Endothelial cell of umbilical vein (primary cell): ENCODE results near the gene TUBB3. TPM values are rescaled to one million over a fixed set of nuclear protein-coding genes. Genes with fewer than 3 reads are reported as not detected.

Experiments
- BruUV-seq: library from RNA; stranded (reverse); fragments of 400-500 nt; replicated peaks from 2 replicates; lab custom pipeline; 2021; lab: Mats Ljungman, UMichigan
- CTCF ChIA-PET: fragments of 300-600, 350-600 bp; sonication (Branson Sonifier 250); formaldehyde crosslinking; loops from one replicate; lab custom pipeline; 2021; ENCODE audit warnings: antibody characterized with exemption, inconsistent platforms; lab: Charles Lee
- POLR2A ChIA-PET: fragments of 300-600, 350-600 bp; sonication (Branson Sonifier 250); formaldehyde crosslinking; loops from one replicate; lab custom pipeline; 2021; ENCODE audit warnings: antibody characterized with exemption, inconsistent platforms; lab: Charles Lee
- DNase-seq: peaks from one replicate; pipeline ENCODE4 v3.0.0-alpha.2; 2011; ENCODE audit warnings: low read depth, low spot score
- FAIRE-seq: peaks from 2 replicates; lab custom pipeline; 2011; peaks lifted over from hg19 to GRCh38; lab: Jason Lieb, UNC
- H2AFZ ChIP-seq: 2 replicates; pipeline ENCODE4 v1.6.0; 2012; ENCODE audit warnings: low read depth, low read length, control low read depth, inconsistent platforms
- H3K27ac ChIP-seq: 2 replicates; pipeline ENCODE4 v1.5.1; 2011; ENCODE audit warnings: low read depth, mild to moderate bottlenecking, control low read depth, low read length, moderate library complexity; ENCODE audit not compliant: insufficient read depth
- H3K27me3 ChIP-seq, 2 experiments: 2 replicates each; pipeline versions ENCODE4 v1.6.0 to v1.6.1; 2011; ENCODE audit warnings: low read length in 2 of 2, mixed read lengths in 1 of 2; ENCODE audit not compliant: control insufficient read depth in 2 of 2, insufficient read depth in 2 of 2
- H3K36me3 ChIP-seq, 2 experiments: 2 replicates in 1 of 2; 3 replicates in 1 of 2; pipeline ENCODE4 v1.5.1; 2011; ENCODE audit warnings: low read length in 2 of 2, mild to moderate bottlenecking in 1 of 2, moderate library complexity in 1 of 2; ENCODE audit not compliant: control insufficient read depth in 2 of 2, insufficient read depth in 2 of 2; ENCODE audit errors: extremely low read depth in 1 of 2
- H3K4me1 ChIP-seq: 3 replicates; pipeline ENCODE4 v1.5.1; 2011; ENCODE audit warnings: mild to moderate bottlenecking, low read length; ENCODE audit not compliant: control insufficient read depth, insufficient read depth; ENCODE audit errors: extremely low read depth
- H3K4me2 ChIP-seq: 2 replicates; pipeline ENCODE4 v1.6.1; 2011; ENCODE audit warnings: low read length, control low read depth, mixed read lengths; ENCODE audit not compliant: insufficient read depth
- H3K4me3 ChIP-seq, 3 experiments: fragments of 200-600 bp in 1 of 3; sonication (generic), shearing (Covaris generic) in 1 of 3; replicated peaks in 1 of 3; 2 replicates each; pipeline ENCODE4 v1.5.1; 2011 to 2016; ENCODE audit warnings: control low read depth in 3 of 3, low read length in 3 of 3, mild to moderate bottlenecking in 2 of 3, inconsistent platforms in 1 of 3, low read depth in 1 of 3, moderate library complexity in 1 of 3; ENCODE audit not compliant: insufficient read depth in 1 of 3
- H3K79me2 ChIP-seq: 2 replicates; pipeline ENCODE4 v1.6.0; 2012; ENCODE audit warnings: low read length, inconsistent platforms; ENCODE audit not compliant: control insufficient read depth, insufficient read depth
- H3K9ac ChIP-seq: replicated peaks from 2 replicates; pipeline ENCODE3; 2011; ENCODE audit warnings: low read length, control low read depth; ENCODE audit not compliant: insufficient read depth; ENCODE audit errors: extremely low read depth
- H3K9me1 ChIP-seq: replicated peaks from 3 replicates; pipeline ENCODE4 v1.6.0; 2011; ENCODE audit warnings: mild to moderate bottlenecking, low read length; ENCODE audit not compliant: control insufficient read depth, insufficient read depth; ENCODE audit errors: extremely low read depth
- H3K9me3 ChIP-seq: replicated peaks from 2 replicates; pipeline ENCODE4 v1.5.1; 2012; ENCODE audit warnings: low read length, inconsistent platforms; ENCODE audit not compliant: control insufficient read depth, insufficient read depth
- H4K20me1 ChIP-seq: replicated peaks from 2 replicates; pipeline ENCODE3; 2011; ENCODE audit warnings: mild to moderate bottlenecking, low read length; ENCODE audit not compliant: control insufficient read depth, insufficient read depth; ENCODE audit errors: extremely low read depth
- CTCF ChIP-seq, 2 donors: IDR thresholded peaks; 1 replicate in 1 of 2; 2 replicates in 1 of 2; pipeline ENCODE4 v1.5.1; 2011; ENCODE audit warnings: low read length in 2 of 2, mild to moderate bottlenecking in 2 of 2, moderate library complexity in 2 of 2, control low read depth in 1 of 2, inconsistent platforms in 1 of 2, low read depth in 1 of 2; ENCODE audit not compliant: insufficient read depth in 1 of 2; ENCODE audit errors: extremely low read depth in 1 of 2
- MYC ChIP-seq: IDR thresholded peaks from one replicate; pipeline ENCODE4 v1.6.1; 2011; ENCODE audit warnings: mild to moderate bottlenecking, low read depth, low read length
- POLR2A ChIP-seq: IDR thresholded peaks from 2 replicates; pipeline ENCODE4 v1.6.1; 2012; ENCODE audit warnings: low read depth, mild to moderate bottlenecking, control low read depth, low read length
- dilution Hi-C: fragments of 300-500 bp; cut with MboI; formaldehyde crosslinking; loops from one replicate; pipeline ENCODE4 v1.15.0; 2019; ENCODE audit warnings: low sequenced_read_pairs; ENCODE audit not compliant: extremely low pct_ligation_motif_present
- intact Hi-C: fragments of 100-400 bp; cut with micrococcal nuclease; formaldehyde crosslinking; loops from one replicate; pipeline ENCODE4 v1.10.0; 2022
- polyA plus RNA-seq, 4 experiments: library from polyadenylated mRNA; depleted of rRNA in 3 of 4; stranded (reverse) in 3 of 4; unstranded in 1 of 4; fragments of >200 nt; gene quantifications; 2 replicates each; pipeline versions ENCODE4 v1.2.1 to v1.2.3, GENCODE V29; 2011 to 2012; ENCODE audit warnings: missing spikeins in 1 of 4
- total RNA-seq: library from RNA; stranded (reverse); gene quantifications from 2 replicates; pipeline ENCODE4 v1.2.3, GENCODE V29; 2021

TUBB3 gene
- total and polyA plus RNA-seq, 2 donors (not counting 3 experiments of a cell fraction or from before 2014, with no cell fraction given), result 170 to 215 TPM

GRCh38 chr16:89908236-89908635, 14.9 kb upstream of the TUBB3 start:
- no peaks in the 10 kb centered on the region for H3K79me2 ChIP-seq
- DNase-seq, result no peak
- H3K4me3 ChIP-seq, result no peak overlapping the region
- no peak overlapping the region for H3K4me2 ChIP-seq
- H4K20me1 ChIP-seq, result no peaks in the 10 kb centered on the region
- BruUV-seq, result no TSS peak
- intact Hi-C loops, result no loop called here
- POLR2A ChIA-PET, result interaction anchor here (0.8 to 3.6 kb wide), 2 partner anchors 14 to 16 kb away, joined by 7 to 21 read pairs; partner anchors contain the start of gene TUBB3
- H3K27me3 ChIP-seq, result no peaks in the 10 kb centered on the region
- H3K9ac ChIP-seq, result no peak overlapping the region
- dilution Hi-C loops, result no loop called here
- CTCF ChIA-PET, result interaction anchor here (4.9 kb wide), 1 partner anchor 10 kb away, joined by 54 read pairs; the partner anchor contains the start of gene MC1R
- H3K9me3 ChIP-seq, result no peaks in the 10 kb centered on the region
- peaks cover 11 to 47% of the 10 kb centered on the region in 2 experiments for H3K36me3 ChIP-seq
- peaks cover 3% of the 10 kb centered on the region for H3K4me1 ChIP-seq
- TF ChIP-seq CTCF (IDR thresholded peaks at IDR 0.05; ENCODE audit: extremely low read depth in 1 of 2, insufficient read depth in 1 of 2, low read depth in 1 of 2, low read length in 2 of 2) (no peak), POLR2A (no peak), MYC (no peak)
- no peak overlapping the region for H2AFZ ChIP-seq
- no peaks in the 10 kb centered on the region for H3K9me1 ChIP-seq
- no peak overlapping the region for H3K27ac ChIP-seq
- no peak for FAIRE-seq
